Endodermal cell (in vitro differentiated cells): ENCODE measurements around the gene LMO7. TPM values are rescaled to one million over a fixed set of nuclear protein-coding genes. Genes with fewer than 3 reads are reported as not detected.

Experiments
- DNase-seq: peaks from one replicate; pipeline ENCODE4 v3.0.0-alpha.2; 2017
- H3K27ac ChIP-seq: 2 replicates; pipeline ENCODE4 v1.5.1; 2013; ENCODE audit warnings: mild to moderate bottlenecking, low read depth, low read length, moderate library complexity
- H3K27me3 ChIP-seq: 2 replicates; pipeline ENCODE4 v1.6.1; 2013; ENCODE audit warnings: mild to moderate bottlenecking, low read length, moderate library complexity; ENCODE audit not compliant: insufficient read depth, control insufficient read depth, poor library complexity, severe bottlenecking
- H3K36me3 ChIP-seq: 2 replicates; pipeline ENCODE4 v1.7.0; 2013; ENCODE audit warnings: mild to moderate bottlenecking, low read length, moderate library complexity; ENCODE audit not compliant: control insufficient read depth, insufficient read depth
- H3K4me1 ChIP-seq: one replicate; pipeline ENCODE4 v1.7.0; 2013; ENCODE audit warnings: low read length; ENCODE audit not compliant: control insufficient read depth, insufficient read depth
- H3K4me3 ChIP-seq: 2 replicates; pipeline ENCODE4 v1.5.1; 2013; ENCODE audit warnings: mild to moderate bottlenecking, low read length, moderate library complexity
- H3K9ac ChIP-seq: 2 replicates; pipeline ENCODE4 v1.6.1; 2013; ENCODE audit warnings: mild to moderate bottlenecking, low read length, moderate library complexity; ENCODE audit not compliant: poor library complexity, severe bottlenecking; ENCODE audit errors: extremely low read depth
- H3K9me3 ChIP-seq: 2 replicates; pipeline ENCODE4 v1.6.1; 2013; ENCODE audit warnings: mild to moderate bottlenecking, low read length, moderate library complexity; ENCODE audit not compliant: control insufficient read depth
- H3K27ac Mint-ChIP-seq: 2 replicates; pipeline ENCODE4 v1.8.0; 2020; ENCODE audit warnings: mixed read lengths
- H3K27me3 Mint-ChIP-seq: 2 replicates; pipeline ENCODE4 v1.8.0; 2021; ENCODE audit warnings: mild to moderate bottlenecking, mixed read lengths; ENCODE audit not compliant: insufficient read depth
- H3K36me3 Mint-ChIP-seq: 2 replicates; pipeline ENCODE4 v1.8.0; 2020; ENCODE audit warnings: low read depth, mixed read lengths
- H3K4me1 Mint-ChIP-seq: 2 replicates; pipeline ENCODE4 v1.8.0; 2020; ENCODE audit warnings: mixed read lengths
- H3K4me3 Mint-ChIP-seq: 2 replicates; pipeline ENCODE4 v1.8.0; 2020; ENCODE audit warnings: mild to moderate bottlenecking, moderate library complexity, mixed read lengths
- H3K9me3 Mint-ChIP-seq: 2 replicates; pipeline ENCODE4 v1.8.0; 2020; ENCODE audit warnings: mild to moderate bottlenecking, mixed read lengths
- WGBS, 2 experiments: methylation state at CpG; one replicate each; pipeline versions ENCODE4 v1.1.5 to v1.1.7; 2013; ENCODE audit warnings: missing lambda C conversion rate in 2 of 2, mixed read lengths in 1 of 2; ENCODE audit not compliant: insufficient coverage in 1 of 2, insufficient read length in 1 of 2; 5-methylcytosine and 5-hydroxymethylcytosine counted together
- total RNA-seq, 2 donors: library from RNA; stranded (reverse); fragmentation: NEBNext Ultra II Directional in 1 of 2; extraction: Animal tissue kit (Norgen Biotek cat#: 25700) in 1 of 2; gene quantifications; 2 replicates in 1 of 2; 3 replicates in 1 of 2; pipeline ENCODE4 v1.2.1, GENCODE V29; 2021
- TF ChIP-seq, protein P1 (sequence below): fragments of 200-600 bp; sonication (generic); conservative IDR thresholded peaks from 2 replicates; pipeline ENCODE4 v1.5.0; 2021; ENCODE audit warnings: antibody characterized with exemption, mild to moderate bottlenecking

LMO7 gene
- total RNA-seq, 2 donors from 2014 or later = 9.9 to 14.1 TPM

DNA sequence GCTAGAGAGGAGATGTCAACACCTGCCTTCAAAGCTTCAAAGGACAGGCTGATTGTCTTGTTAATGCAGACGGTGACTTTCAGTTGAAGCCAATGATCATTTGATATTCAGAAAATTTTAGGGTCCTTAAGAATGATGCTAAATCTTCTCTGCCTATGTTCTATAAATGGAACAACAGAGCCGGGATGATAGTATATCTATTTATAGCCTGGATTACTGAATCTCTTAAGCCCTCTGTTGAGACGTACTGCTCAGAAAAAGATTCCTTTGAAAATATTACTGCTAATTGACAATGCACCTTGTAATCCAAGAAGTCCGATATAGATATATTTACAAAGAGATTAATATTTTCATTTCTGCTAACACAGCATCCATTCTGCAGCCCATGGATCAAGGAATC lies 35.8 kb upstream of the LMO7 start:
- WGBS, 2 experiments = 63 to 86% methylated on average over 1 to 3 of the region's 4 CpGs
- Mint-ChIP-seq H3K4me3 (no peak overlapping the region), H3K27ac (no peak overlapping the region)

DNA sequence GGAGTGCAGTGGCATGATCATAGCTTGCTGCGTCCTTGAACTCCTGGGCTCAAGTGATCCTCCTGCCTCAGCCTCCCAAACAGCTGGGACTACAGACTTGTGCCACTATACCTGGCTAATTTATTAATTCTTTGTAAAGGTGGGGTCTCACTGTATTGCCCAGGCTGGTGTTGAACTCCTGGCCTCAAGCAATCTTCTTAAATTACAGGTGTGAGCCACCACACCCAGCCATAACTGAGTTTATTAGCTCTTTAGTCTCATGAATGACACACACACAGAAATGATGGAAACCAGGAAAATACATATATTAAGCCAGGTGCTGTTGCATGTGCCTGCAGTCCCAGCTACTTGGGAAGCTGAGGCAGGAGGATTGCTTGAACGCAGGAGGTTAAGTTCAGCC lies 33.1 kb upstream of the LMO7 start:
- Mint-ChIP-seq H3K9me3 (no peaks in the 10 kb centered on the region), H3K27ac (no peak overlapping the region), H3K4me3 (no peak overlapping the region), H3K27me3 (no peaks in the 10 kb centered on the region), H3K4me1 (no peaks in the 10 kb centered on the region), H3K36me3 (peaks cover 3% of the 10 kb centered on the region)
- Histone ChIP-seq H3K4me3 (no peak overlapping the region), H3K36me3 (no peaks in the 10 kb centered on the region), H3K27ac (no peak overlapping the region), H3K9ac (no peak overlapping the region), H3K9me3 (no peaks in the 10 kb centered on the region), H3K4me1 (no peaks in the 10 kb centered on the region), H3K27me3 (no peaks in the 10 kb centered on the region)
- TF ChIP-seq, protein P1, sequence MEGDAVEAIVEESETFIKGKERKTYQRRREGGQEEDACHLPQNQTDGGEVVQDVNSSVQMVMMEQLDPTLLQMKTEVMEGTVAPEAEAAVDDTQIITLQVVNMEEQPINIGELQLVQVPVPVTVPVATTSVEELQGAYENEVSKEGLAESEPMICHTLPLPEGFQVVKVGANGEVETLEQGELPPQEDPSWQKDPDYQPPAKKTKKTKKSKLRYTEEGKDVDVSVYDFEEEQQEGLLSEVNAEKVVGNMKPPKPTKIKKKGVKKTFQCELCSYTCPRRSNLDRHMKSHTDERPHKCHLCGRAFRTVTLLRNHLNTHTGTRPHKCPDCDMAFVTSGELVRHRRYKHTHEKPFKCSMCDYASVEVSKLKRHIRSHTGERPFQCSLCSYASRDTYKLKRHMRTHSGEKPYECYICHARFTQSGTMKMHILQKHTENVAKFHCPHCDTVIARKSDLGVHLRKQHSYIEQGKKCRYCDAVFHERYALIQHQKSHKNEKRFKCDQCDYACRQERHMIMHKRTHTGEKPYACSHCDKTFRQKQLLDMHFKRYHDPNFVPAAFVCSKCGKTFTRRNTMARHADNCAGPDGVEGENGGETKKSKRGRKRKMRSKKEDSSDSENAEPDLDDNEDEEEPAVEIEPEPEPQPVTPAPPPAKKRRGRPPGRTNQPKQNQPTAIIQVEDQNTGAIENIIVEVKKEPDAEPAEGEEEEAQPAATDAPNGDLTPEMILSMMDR = no peak
- DNase-seq = no peak
- WGBS, 2 experiments = 95% methylated on average over 2 of the region's 2 CpGs; no CpG with 5 or more reads in 1 of the 2 experiments

More for the DNA sequence above, 35.8 kb upstream of the LMO7 start:
- Mint-ChIP-seq H3K9me3 (no peaks in the 10 kb centered on the region), H3K36me3 (no peaks in the 10 kb centered on the region), H3K4me1 (no peaks in the 10 kb centered on the region), H3K27me3 (no peaks in the 10 kb centered on the region)
- no peaks in the 10 kb centered on the region for H3K27me3 ChIP-seq
- H3K9me3 ChIP-seq = no peaks in the 10 kb centered on the region
- H3K36me3 ChIP-seq = no peaks in the 10 kb centered on the region
- no peak overlapping the region for H3K27ac ChIP-seq
- no peak overlapping the region for H3K9ac ChIP-seq
- H3K4me3 ChIP-seq = no peak overlapping the region
- no peak for DNase-seq
- H3K4me1 ChIP-seq = no peaks in the 10 kb centered on the region
- TF ChIP-seq, protein P1 = no peak

DNA sequence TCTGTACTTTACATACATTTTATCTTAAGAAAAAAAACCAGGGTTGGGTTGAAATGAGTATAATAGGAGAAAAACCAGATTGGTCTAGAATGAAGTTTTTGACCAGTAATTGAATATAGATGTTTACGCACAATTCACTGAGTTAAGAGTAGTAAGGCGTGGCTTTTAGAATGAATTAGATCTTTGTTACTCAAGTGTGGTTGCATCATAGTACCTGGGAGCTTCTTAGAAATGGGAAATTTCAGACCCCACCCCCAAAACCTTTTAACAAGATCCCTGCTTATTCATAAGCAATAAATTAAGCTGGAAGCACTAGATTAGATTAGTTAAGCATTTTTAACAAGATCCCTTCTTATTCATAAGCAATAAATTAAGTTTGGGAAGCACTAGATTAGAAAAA lies 28.7 kb upstream of the LMO7 start:
- Histone ChIP-seq H3K9ac (no peak overlapping the region), H3K27ac (no peak overlapping the region), H3K4me3 (no peak overlapping the region), H3K27me3 (no peaks in the 10 kb centered on the region), H3K4me1 (no peaks in the 10 kb centered on the region), H3K36me3 (no peaks in the 10 kb centered on the region), H3K9me3 (no peaks in the 10 kb centered on the region)
- DNase-seq = no peak
- WGBS, 2 experiments = 89% methylated on average over 2 of the region's 2 CpGs; no CpG with 5 or more reads in 1 of the 2 experiments
- Mint-ChIP-seq H3K27ac (no peak overlapping the region), H3K9me3 (no peaks in the 10 kb centered on the region), H3K27me3 (no peaks in the 10 kb centered on the region), H3K4me1 (no peaks in the 10 kb centered on the region), H3K36me3 (peaks cover 3% of the 10 kb centered on the region), H3K4me3 (no peak overlapping the region)
- TF ChIP-seq, protein P1 = no peak
